Retinal pigment epithelial cell (primary cell): Measurements from ENCODE around the gene YBX1.
"Not testable (repeated sequence)": the region's sequence is repeated elsewhere in the genome, so short reads cannot be mapped to it uniquely, and the experiment has no call there.

Experiments
- DNase-seq: peaks from one replicate; pipeline ENCODE4 v3.0.0-alpha.2; 2010; ENCODE audit warnings: low read depth
- H3K4me3 ChIP-seq: 2 replicates; pipeline ENCODE4 v1.5.1; 2011; ENCODE audit warnings: mild to moderate bottlenecking, low read length, control low read depth, moderate library complexity
- TF ChIP-seq, protein P1 (sequence below): conservative IDR thresholded peaks from 2 replicates; pipeline ENCODE4 v1.5.1; 2011; ENCODE audit warnings: low read depth, low read length, control low read depth, inconsistent platforms

YBX1 gene

DNA sequence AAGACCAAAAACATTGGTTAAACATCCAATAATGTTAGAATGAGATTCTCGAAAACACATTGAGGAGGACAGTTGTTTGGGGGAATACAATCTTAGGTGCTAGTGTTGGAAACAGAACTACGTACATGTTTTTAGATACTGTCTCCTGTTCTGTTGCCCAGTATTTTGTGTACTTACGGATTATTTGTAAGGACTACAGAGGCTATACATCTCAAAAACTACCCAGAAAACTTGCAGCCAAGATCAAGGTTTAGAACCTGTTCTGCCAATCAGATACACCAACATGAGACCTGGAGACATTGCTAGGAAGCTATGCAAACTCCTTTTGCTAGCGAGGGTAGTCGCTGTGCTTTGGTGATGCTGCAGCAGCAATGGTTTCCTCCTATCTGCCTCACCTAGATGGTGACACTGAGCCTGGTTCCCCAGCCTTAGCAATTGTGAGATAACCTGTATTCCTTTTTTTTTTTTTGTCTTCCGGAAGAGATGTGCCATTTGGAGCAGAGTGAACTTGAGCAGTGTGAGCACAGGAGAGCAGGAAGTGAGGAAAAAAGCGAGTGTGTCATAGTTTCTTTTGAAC, 21.8 kb downstream of the YBX1 start:
- TF ChIP-seq, protein P1, sequence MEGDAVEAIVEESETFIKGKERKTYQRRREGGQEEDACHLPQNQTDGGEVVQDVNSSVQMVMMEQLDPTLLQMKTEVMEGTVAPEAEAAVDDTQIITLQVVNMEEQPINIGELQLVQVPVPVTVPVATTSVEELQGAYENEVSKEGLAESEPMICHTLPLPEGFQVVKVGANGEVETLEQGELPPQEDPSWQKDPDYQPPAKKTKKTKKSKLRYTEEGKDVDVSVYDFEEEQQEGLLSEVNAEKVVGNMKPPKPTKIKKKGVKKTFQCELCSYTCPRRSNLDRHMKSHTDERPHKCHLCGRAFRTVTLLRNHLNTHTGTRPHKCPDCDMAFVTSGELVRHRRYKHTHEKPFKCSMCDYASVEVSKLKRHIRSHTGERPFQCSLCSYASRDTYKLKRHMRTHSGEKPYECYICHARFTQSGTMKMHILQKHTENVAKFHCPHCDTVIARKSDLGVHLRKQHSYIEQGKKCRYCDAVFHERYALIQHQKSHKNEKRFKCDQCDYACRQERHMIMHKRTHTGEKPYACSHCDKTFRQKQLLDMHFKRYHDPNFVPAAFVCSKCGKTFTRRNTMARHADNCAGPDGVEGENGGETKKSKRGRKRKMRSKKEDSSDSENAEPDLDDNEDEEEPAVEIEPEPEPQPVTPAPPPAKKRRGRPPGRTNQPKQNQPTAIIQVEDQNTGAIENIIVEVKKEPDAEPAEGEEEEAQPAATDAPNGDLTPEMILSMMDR = no peak
- no peak for DNase-seq
- no peak overlapping the region for H3K4me3 ChIP-seq

- H3K4me3 ChIP-seq, DNase-seq: not testable (repeated sequence)
Measured at GRCh38 chr1:42712808-42713207, 30.6 kb downstream of the YBX1 start.

- no peak overlapping the region for H3K4me3 ChIP-seq
- TF ChIP-seq, protein P1 = no peak
- DNase-seq = no peak
Measured at GRCh38 chr1:42713293-42713692, 31.1 kb downstream of the YBX1 start.

DNA sequence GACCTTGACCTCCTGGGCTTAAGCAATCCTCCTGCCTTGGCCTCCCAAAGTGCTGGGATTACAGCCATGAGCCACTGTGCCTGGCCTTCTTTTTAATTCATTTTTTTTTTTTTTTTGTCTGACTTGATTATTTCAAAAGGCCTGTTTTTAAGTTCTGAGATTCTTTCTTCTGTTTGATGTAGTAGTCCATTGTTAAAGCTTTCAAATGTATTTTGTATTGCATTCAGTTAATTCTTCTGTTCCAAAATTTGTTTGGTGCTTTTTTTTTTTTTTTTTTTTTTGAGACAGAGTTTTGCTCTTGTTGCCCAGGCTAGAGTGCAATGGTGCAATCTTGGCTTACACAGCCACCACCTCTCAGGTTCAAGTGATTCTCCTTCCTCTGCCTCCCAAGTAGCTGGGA, 32.2 kb downstream of the YBX1 start:
- not testable (repeated sequence) for DNase-seq, H3K4me3 ChIP-seq

DNA sequence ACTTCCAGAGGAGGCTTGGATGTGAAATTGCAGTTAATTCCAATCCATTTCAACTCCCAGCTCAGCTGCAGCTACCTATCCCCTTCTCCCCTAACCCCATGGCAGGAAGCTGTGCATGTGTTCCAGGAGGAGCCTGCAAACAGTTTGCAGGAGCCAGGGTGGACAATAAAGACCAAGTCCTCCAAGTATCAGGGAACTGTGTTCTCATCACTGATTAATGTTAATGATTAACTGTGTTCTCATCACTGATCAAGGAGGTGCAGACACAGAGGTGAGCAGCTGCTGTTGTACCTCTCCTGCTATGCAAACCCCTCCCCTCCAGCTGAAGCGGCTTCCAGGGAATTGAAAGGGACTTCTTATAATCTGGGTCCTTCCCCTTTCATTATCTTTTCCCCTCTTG, 38.6 kb downstream of the YBX1 start:
- no peak for DNase-seq
- no peak overlapping the region for H3K4me3 ChIP-seq
- TF ChIP-seq, protein P1 = no peak

DNA sequence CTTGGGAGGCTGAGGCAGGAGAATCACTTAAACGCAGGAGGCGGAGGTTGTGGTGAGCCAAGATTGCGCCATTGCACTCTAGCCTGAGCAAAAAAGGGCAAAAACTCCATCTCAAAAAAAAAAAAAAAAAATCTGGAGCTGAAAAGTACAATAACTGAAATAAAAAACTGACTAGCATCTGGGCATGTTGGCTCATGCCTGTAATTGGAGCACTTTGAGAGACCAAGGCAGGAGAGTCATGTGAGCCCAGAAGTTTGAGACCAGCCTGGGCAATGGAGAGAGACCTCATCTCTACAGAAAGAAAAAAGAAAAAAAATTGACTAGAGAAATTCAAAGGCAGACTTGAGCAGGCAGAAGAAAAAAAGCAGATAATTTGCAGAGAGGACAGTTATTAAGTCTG, 39.7 kb downstream of the YBX1 start:
- H3K4me3 ChIP-seq = no peak overlapping the region
- DNase-seq = no peak
- TF ChIP-seq, protein P1 = no peak

GRCh38 chr1:42722403-42722802, 40.2 kb downstream of the YBX1 start:
- H3K4me3 ChIP-seq, DNase-seq: not testable (repeated sequence)

DNA sequence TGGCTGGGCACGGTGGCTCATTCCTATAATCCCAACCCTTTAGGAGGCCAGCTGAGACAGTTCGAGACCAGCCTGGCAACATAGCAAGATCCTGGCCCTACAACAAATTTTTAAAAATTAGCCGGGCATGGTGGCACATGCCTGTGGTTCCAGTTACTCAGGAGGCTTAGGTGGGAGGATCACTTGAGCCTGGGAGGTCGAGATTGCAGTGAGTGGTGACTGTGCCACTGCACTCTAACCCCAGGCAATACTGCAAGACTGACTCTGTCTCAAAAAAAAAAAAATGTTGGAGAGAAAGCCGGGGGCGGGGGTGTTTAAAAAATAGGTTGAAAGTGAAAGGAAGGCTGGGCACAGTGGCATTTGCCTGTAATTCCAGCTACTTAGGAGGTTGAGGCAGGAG, 41.3 kb downstream of the YBX1 start:
- DNase-seq = no peak
- TF ChIP-seq, protein P1 = no peak
- H3K4me3 ChIP-seq = no peak overlapping the region

DNA sequence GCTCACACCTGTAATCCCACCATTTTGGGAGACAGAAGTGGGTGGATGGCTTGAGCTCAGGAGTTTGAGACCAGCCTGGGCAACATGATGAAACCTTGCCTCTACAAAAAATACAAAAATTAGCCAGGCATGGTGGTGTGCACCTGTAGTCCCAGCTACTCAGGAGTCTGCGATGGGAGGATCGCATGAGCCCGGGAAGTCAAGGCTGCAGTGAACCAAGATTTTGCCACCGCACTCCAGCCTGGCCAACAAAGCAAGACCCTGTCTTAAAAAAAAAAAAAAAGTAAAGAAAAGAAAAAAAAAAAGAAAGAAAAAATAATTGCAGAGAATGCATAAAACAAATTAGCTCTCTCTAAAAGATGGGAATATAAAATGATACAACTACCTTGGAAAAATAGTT, 43.6 kb downstream of the YBX1 start:
- DNase-seq, H3K4me3 ChIP-seq: not testable (repeated sequence)
